Measurements from ENCODE around the gene DCHS1. TPM values are rescaled to one million over a fixed set of nuclear protein-coding genes. Genes with fewer than 3 reads are reported as not detected.

Gene DCHS1
- total and polyA plus RNA-seq, 9 of the 15 experiments (the other 6 are each of a cell fraction or from before 2014, with no cell fraction given), result 0.04 to 0.49 (median 0.14) TPM; not detected in 2

DNA sequence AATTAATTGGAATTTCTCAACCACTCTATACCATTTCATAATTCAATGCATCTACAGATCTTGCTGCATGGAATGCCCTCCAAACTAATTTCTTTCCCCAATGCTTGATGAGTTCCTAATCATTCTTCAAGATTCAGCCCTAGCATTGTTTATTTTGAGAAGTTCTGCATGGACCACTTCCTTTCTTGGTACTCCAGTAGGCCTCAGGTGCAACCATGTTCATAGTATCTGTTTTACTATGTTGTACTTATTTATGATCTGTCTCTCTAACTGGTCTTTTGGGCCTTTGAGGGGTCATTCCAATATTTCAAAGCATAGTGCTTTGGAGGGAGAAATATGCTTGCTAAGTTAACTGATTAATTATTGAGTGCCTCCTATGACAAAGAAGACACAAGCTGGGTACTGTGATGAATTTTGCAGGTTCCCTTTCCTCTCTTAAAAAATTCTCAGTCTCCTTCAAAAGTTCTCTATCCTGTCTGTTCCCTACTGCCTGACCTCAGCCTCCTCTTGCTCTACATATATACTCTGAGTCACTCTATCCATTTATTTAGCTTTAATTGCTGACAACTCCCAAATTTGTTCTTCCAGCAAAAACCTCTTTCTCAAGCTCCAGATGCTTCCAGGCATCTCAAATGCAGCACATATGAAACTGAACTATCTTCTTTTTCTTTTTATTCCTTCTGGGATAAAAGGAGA lies 18.1 kb upstream of the DCHS1 start:
- no TSS peak for BruUV-seq (replicated peaks)
- Histone ChIP-seq H2AFZ (ENCODE audit: low read depth, low read length) (no peak overlapping the region), H3K27ac (ENCODE audit: extremely low read depth, low read depth, low read length) (no peak overlapping the region), H3K9ac (ENCODE audit: insufficient read depth in 1 of 2, low read depth in 2 of 2, low read length in 2 of 2) (no peak overlapping the region), H3K79me2 (ENCODE audit: control insufficient read depth, insufficient read depth, low read length) (no peaks in the 10 kb centered on the region), H3K27me3 (ENCODE audit: control insufficient read depth in 2 of 2, insufficient read depth in 2 of 2, low read length in 2 of 2) (no peaks in the 10 kb centered on the region), H3K36me3 (ENCODE audit: control insufficient read depth, insufficient read depth, low read length) (no peaks in the 10 kb centered on the region), H3K4me1 (replicated peaks in 1 of 2; ENCODE audit: control insufficient read depth in 2 of 2, insufficient read depth in 2 of 2, low read length in 2 of 2) (peaks cover 0 to 19% of the 10 kb centered on the region in 2 experiments; a peak in 4 of 5 replicates), H3K9me1 (ENCODE audit: control insufficient read depth, insufficient read depth, low read length) (no peaks in the 10 kb centered on the region), H3K4me2 (ENCODE audit: insufficient read depth, low read length) (no peak overlapping the region), H4K20me1 (replicated peaks; ENCODE audit: control insufficient read depth, insufficient read depth, low read length) (no peaks in the 10 kb centered on the region), H3K4me3 (no peak overlapping the region), H3K9me3 (replicated peaks; ENCODE audit: control insufficient read depth, insufficient read depth, low read depth, low read length) (no peaks in the 10 kb centered on the region)
- in situ Hi-C loops (cut with MboI), result loop anchor here (10.0 kb wide), 1 partner anchor 139 kb away; no protein-coding TSS in a partner anchor
- ATAC-seq (no peak), DNase-seq (ENCODE audit: extremely low read depth in 1 of 4, low spot score in 3 of 4) (no peak), FAIRE-seq (no peak)
- TF ChIP-seq, protein P1, sequence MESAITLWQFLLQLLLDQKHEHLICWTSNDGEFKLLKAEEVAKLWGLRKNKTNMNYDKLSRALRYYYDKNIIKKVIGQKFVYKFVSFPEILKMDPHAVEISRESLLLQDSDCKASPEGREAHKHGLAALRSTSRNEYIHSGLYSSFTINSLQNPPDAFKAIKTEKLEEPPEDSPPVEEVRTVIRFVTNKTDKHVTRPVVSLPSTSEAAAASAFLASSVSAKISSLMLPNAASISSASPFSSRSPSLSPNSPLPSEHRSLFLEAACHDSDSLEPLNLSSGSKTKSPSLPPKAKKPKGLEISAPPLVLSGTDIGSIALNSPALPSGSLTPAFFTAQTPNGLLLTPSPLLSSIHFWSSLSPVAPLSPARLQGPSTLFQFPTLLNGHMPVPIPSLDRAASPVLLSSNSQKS (CRISPR knock-in tag; IDR thresholded peaks at IDR 0.05), result no peak
- TF ChIP-seq DACH1 (IDR thresholded peaks at IDR 0.05; ENCODE audit: partially characterized antibody) (no peak), THAP7 (CRISPR knock-in tag; IDR thresholded peaks at IDR 0.05) (no peak), SIN3A (IDR thresholded peaks at IDR 0.05; ENCODE audit: borderline replicate concordance in 2 of 2, control insufficient read depth in 1 of 2, low read depth in 2 of 2, low read length in 2 of 2) (no peak), XRCC5 (IDR thresholded peaks at IDR 0.05; ENCODE audit: low read depth, low read length) (no peak), LCOR (CRISPR knock-in tag; IDR thresholded peaks at IDR 0.05) (no peak), NR0B1 (IDR thresholded peaks at IDR 0.05; ENCODE audit: partially characterized antibody) (no peak)
- TF ChIP-seq, protein P2, sequence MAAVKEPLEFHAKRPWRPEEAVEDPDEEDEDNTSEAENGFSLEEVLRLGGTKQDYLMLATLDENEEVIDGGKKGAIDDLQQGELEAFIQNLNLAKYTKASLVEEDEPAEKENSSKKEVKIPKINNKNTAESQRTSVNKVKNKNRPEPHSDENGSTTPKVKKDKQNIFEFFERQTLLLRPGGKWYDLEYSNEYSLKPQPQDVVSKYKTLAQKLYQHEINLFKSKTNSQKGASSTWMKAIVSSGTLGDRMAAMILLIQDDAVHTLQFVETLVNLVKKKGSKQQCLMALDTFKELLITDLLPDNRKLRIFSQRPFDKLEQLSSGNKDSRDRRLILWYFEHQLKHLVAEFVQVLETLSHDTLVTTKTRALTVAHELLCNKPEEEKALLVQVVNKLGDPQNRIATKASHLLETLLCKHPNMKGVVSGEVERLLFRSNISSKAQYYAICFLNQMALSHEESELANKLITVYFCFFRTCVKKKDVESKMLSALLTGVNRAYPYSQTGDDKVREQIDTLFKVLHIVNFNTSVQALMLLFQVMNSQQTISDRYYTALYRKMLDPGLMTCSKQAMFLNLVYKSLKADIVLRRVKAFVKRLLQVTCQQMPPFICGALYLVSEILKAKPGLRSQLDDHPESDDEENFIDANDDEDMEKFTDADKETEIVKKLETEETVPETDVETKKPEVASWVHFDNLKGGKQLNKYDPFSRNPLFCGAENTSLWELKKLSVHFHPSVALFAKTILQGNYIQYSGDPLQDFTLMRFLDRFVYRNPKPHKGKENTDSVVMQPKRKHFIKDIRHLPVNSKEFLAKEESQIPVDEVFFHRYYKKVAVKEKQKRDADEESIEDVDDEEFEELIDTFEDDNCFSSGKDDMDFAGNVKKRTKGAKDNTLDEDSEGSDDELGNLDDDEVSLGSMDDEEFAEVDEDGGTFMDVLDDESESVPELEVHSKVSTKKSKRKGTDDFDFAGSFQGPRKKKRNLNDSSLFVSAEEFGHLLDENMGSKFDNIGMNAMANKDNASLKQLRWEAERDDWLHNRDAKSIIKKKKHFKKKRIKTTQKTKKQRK (IDR thresholded peaks at IDR 0.05; ENCODE audit: borderline replicate concordance, low read depth, low read length), result no peak
- POLR2A ChIA-PET, result interaction anchor here (0.8 to 3.2 kb wide), 2 partner anchors 9 to 15 kb away, joined by 3 to 11 read pairs; no protein-coding TSS in a partner anchor
- intact Hi-C loops (cut with micrococcal nuclease), result no loop called here
- CTCF ChIA-PET (ENCODE audit: low intra/inter-chr PET ratio), result no interaction called here

Measured in K562 (cell line).